Measurements from ENCODE around the gene TRRAP.

The TRRAP gene

DNA sequence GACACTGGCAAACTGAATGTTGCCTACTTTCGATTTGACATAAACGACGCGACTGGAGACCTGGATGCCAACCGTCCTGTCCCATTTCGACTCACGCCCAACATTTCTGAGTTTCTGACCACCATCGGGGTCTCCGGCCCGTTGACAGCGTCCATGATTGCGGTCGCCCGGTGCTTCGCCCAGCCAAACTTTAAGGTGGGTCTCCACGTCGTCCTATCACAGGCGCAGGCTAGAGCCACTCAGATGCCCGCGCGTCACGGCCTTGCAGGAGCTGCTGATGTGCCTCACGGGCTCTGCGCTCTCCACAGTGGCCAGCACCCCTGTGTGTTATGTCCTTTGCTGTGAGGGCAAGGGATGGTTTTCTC is 133.0 kb downstream of the TRRAP start:
- no peak overlapping the region for H3K27ac ChIP-seq (ENCODE audit: low read depth, low read length)
- no peaks in the 10 kb centered on the region for H3K4me1 ChIP-seq (ENCODE audit: control insufficient read depth, insufficient read depth, low read length)
- H3K36me3 ChIP-seq (ENCODE audit: control insufficient read depth, insufficient read depth, low read length) = peaks cover 31% of the 10 kb centered on the region
- H3K4me3 ChIP-seq (ENCODE audit: low read length) = no peak overlapping the region
- H3K9ac ChIP-seq (ENCODE audit: low read length) = no peak overlapping the region
- no peaks in the 10 kb centered on the region for H3K27me3 ChIP-seq (ENCODE audit: control insufficient read depth, insufficient read depth, low read length)

- H3K27ac ChIP-seq (ENCODE audit: low read depth, low read length) = no peak overlapping the region
- no peak overlapping the region for H3K4me3 ChIP-seq (ENCODE audit: low read length)
- no peaks in the 10 kb centered on the region for H3K4me1 ChIP-seq (ENCODE audit: control insufficient read depth, insufficient read depth, low read length)
- no peak overlapping the region for H3K9ac ChIP-seq (ENCODE audit: low read length)
- H3K27me3 ChIP-seq (ENCODE audit: control insufficient read depth, insufficient read depth, low read length) = no peaks in the 10 kb centered on the region
- peaks cover 25% of the 10 kb centered on the region for H3K36me3 ChIP-seq (ENCODE audit: control insufficient read depth, insufficient read depth, low read length)
Observed at GRCh38 chr7:99011706-99012404, 133.5 kb downstream of the TRRAP start.

DNA sequence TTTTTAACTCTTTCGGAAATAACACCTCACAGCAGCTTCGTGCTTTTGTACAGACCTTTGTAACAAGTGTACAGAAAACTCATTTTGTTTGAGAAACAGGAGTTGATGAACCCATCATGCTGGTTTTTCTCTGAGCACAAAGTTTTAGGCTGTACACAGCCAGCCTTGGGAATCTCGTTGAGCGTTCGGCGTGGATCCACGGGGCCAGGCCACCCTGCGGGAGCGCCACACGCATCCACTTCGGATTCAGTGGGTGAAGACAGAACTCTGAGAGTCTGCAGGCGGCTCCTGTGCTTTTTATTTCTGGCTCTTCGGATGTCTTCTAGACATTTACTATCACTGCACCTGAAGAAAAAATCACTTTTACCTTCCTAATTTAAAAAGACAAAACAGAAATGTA is 134.4 kb downstream of the TRRAP start:
- H3K9ac ChIP-seq (ENCODE audit: low read length) = no peak overlapping the region
- no peaks in the 10 kb centered on the region for H3K4me1 ChIP-seq (ENCODE audit: control insufficient read depth, insufficient read depth, low read length)
- peaks cover 23% of the 10 kb centered on the region for H3K36me3 ChIP-seq (ENCODE audit: control insufficient read depth, insufficient read depth, low read length)
- no peaks in the 10 kb centered on the region for H3K27me3 ChIP-seq (ENCODE audit: control insufficient read depth, insufficient read depth, low read length)
- H3K4me3 ChIP-seq (ENCODE audit: low read length) = no peak overlapping the region
- H3K27ac ChIP-seq (ENCODE audit: low read depth, low read length) = no peak overlapping the region

GRCh38 chr7:99013266-99014112 is 135.2 kb downstream of the TRRAP start:
- H3K36me3 ChIP-seq (ENCODE audit: control insufficient read depth, insufficient read depth, low read length) = peaks cover 23% of the 10 kb centered on the region
- no peak overlapping the region for H3K27ac ChIP-seq (ENCODE audit: low read depth, low read length)
- no peaks in the 10 kb centered on the region for H3K4me1 ChIP-seq (ENCODE audit: control insufficient read depth, insufficient read depth, low read length)
- H3K4me3 ChIP-seq (ENCODE audit: low read length) = no peak overlapping the region
- no peaks in the 10 kb centered on the region for H3K27me3 ChIP-seq (ENCODE audit: control insufficient read depth, insufficient read depth, low read length)
- no peak overlapping the region for H3K9ac ChIP-seq (ENCODE audit: low read length)

DNA sequence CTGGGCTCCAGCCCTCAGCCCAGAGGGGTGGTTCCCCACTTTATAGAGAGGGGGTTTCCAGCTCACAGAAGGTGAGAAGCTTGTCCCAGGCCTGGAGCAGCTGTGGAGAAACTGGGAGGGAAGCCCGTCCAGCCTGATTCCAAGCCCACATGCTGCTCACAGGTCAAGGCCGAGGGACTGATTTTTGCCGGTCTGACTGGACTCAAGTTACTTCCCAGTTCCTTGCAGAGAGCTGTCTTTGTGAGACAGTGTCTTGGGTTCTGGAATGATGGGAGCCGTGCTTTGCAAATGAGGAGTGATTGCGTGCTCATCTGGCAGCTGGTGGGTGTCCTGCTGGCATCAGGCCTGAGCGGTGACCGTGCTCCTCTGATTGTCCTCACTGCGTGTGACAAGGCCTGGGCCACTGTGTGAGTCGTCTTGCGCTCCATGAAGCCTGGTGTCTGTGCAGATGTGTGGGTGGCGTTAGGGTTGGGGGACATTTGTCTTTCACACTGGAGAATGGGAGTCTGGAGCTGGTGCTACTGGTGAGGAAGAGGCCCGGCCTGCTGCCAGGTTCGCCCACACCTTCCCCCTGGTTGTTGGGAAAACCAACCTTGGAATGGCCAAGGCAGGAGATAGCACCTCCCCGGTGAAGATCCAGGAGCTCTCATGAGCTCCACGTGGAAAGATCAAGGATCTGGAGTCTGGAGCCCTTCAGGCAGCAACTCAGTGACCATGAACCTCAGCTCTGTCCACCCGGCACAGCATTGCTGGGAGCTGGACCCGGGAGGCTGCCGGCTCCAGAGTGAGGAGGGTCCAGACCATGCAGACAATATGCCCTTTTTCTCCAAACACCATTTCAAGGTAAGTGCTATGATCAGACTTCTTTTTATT is 136.0 kb downstream of the TRRAP start:
- H3K4me1 ChIP-seq (ENCODE audit: control insufficient read depth, insufficient read depth, low read length) = no peaks in the 10 kb centered on the region
- no peak overlapping the region for H3K9ac ChIP-seq (ENCODE audit: low read length)
- H3K27ac ChIP-seq (ENCODE audit: low read depth, low read length) = no peak overlapping the region
- H3K27me3 ChIP-seq (ENCODE audit: control insufficient read depth, insufficient read depth, low read length) = no peaks in the 10 kb centered on the region
- H3K36me3 ChIP-seq (ENCODE audit: control insufficient read depth, insufficient read depth, low read length) = peaks cover 23% of the 10 kb centered on the region
- H3K4me3 ChIP-seq (ENCODE audit: low read length) = no peak overlapping the region

GRCh38 chr7:99016196-99016595 is 137.9 kb downstream of the TRRAP start:
- Histone ChIP-seq H3K27me3 (ENCODE audit: control insufficient read depth, insufficient read depth, low read length) (no peaks in the 10 kb centered on the region), H3K4me3 (ENCODE audit: low read length) (no peak overlapping the region), H3K27ac (ENCODE audit: low read depth, low read length) (no peak overlapping the region), H3K4me1 (ENCODE audit: control insufficient read depth, insufficient read depth, low read length) (no peaks in the 10 kb centered on the region), H3K36me3 (ENCODE audit: control insufficient read depth, insufficient read depth, low read length) (peaks cover 25% of the 10 kb centered on the region), H3K9ac (ENCODE audit: low read length) (no peak overlapping the region)

- H3K4me1 ChIP-seq (ENCODE audit: control insufficient read depth, insufficient read depth, low read length) = no peaks in the 10 kb centered on the region
Observed at GRCh38 chr7:99019523-99020412, 141.4 kb downstream of the TRRAP start.

DNA sequence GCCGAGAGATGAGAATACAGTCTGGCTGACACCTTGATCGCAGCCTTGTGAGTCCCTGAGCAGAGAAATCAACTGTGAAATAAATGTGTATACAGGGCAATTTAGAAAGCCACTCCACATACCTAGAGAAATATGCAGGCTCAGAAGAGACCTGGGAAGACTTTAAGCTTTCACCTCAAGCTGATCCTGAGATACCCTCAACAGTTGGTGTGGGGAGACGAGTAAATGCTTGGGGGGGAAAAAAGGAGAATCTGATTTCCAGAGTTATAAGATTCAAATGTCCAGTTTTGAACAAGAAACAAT is 142.0 kb downstream of the TRRAP start:
- Histone ChIP-seq H3K4me1 (ENCODE audit: control insufficient read depth, insufficient read depth, low read length) (no peaks in the 10 kb centered on the region), H3K27me3 (ENCODE audit: control insufficient read depth, insufficient read depth, low read length) (no peaks in the 10 kb centered on the region), H3K27ac (ENCODE audit: low read depth, low read length) (no peak overlapping the region), H3K9ac (ENCODE audit: low read length) (no peak overlapping the region), H3K4me3 (ENCODE audit: low read length) (no peak overlapping the region), H3K36me3 (ENCODE audit: control insufficient read depth, insufficient read depth, low read length) (peaks cover 6% of the 10 kb centered on the region)

More at GRCh38 chr7:99019523-99020412, 141.4 kb downstream of the TRRAP start:
- no peak overlapping the region for H3K4me3 ChIP-seq (ENCODE audit: low read length)
- no peak overlapping the region for H3K27ac ChIP-seq (ENCODE audit: low read depth, low read length)
- H3K9ac ChIP-seq (ENCODE audit: low read length) = no peak overlapping the region
- H3K27me3 ChIP-seq (ENCODE audit: control insufficient read depth, insufficient read depth, low read length) = no peaks in the 10 kb centered on the region
- peaks cover 6% of the 10 kb centered on the region for H3K36me3 ChIP-seq (ENCODE audit: control insufficient read depth, insufficient read depth, low read length)

DNA sequence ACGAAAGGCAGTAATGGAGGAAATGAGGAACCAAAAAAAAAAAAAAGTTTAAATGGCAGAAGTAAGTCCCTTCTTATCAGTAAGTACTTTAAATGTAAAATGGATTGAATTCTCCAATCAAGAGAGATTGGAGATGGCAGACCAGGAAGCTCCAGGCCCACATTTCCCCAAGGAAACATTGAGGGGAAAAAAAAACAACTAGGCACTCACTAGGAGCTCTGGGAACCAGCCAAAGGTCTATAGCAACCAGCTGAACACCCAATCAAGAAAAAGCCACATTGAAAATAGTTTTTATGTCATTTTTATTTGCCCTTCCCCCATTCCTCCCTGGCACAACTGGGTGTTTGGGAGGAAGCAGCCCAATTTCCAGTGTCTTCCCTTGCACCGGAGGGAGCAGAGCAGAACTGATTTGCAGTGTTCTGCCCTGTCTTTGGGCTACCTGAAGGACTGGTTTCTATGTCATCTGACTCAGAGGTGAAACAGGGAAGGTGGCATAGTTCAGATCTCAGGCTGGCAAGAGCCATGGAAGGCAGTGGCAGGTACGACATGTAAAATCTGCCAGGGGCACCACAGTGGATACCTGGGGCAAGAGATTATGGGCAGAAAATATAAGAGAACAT is 143.7 kb downstream of the TRRAP start:
- Histone ChIP-seq H3K27ac (ENCODE audit: low read depth, low read length) (no peak overlapping the region), H3K27me3 (ENCODE audit: control insufficient read depth, insufficient read depth, low read length) (no peaks in the 10 kb centered on the region), H3K9ac (ENCODE audit: low read length) (no peak overlapping the region), H3K36me3 (ENCODE audit: control insufficient read depth, insufficient read depth, low read length) (peaks cover 6% of the 10 kb centered on the region), H3K4me1 (ENCODE audit: control insufficient read depth, insufficient read depth, low read length) (no peaks in the 10 kb centered on the region), H3K4me3 (ENCODE audit: low read length) (no peak overlapping the region)

- peaks cover 13% of the 10 kb centered on the region for H3K36me3 ChIP-seq (ENCODE audit: control insufficient read depth, insufficient read depth, low read length)
- H3K4me1 ChIP-seq (ENCODE audit: control insufficient read depth, insufficient read depth, low read length) = no peaks in the 10 kb centered on the region
- H3K27me3 ChIP-seq (ENCODE audit: control insufficient read depth, insufficient read depth, low read length) = no peaks in the 10 kb centered on the region
- no peak overlapping the region for H3K27ac ChIP-seq (ENCODE audit: low read depth, low read length)
- no peak overlapping the region for H3K4me3 ChIP-seq (ENCODE audit: low read length)
- H3K9ac ChIP-seq (ENCODE audit: low read length) = no peak overlapping the region
Observed at GRCh38 chr7:99024066-99024465, 145.7 kb downstream of the TRRAP start.

DNA sequence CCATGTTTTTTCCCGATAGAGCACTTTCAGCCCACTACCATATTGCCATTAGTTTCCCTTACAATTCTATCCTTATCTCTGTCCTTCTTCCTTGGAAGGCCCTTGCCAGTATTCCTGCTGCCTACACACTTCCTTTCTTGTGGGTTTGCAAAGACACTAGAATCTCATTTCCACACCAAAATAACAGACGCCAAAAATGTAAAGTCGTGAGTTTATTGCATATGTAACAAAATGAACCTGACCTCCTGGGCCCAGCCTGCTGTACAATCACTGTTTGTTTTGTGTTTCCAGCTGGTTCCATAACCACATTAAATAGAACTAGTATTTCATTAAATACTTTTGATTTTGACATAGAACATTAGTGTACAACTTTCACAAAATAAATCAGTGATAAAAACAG is 148.9 kb downstream of the TRRAP start:
- H3K9ac ChIP-seq (ENCODE audit: low read length) = no peak overlapping the region
- H3K4me1 ChIP-seq (ENCODE audit: control insufficient read depth, insufficient read depth, low read length) = no peaks in the 10 kb centered on the region
- no peak overlapping the region for H3K27ac ChIP-seq (ENCODE audit: low read depth, low read length)
- no peaks in the 10 kb centered on the region for H3K27me3 ChIP-seq (ENCODE audit: control insufficient read depth, insufficient read depth, low read length)
- H3K36me3 ChIP-seq (ENCODE audit: control insufficient read depth, insufficient read depth, low read length) = peaks cover 32% of the 10 kb centered on the region
- H3K4me3 ChIP-seq (ENCODE audit: low read length) = no peak overlapping the region

Measured in rectal smooth muscle tissue (tissue), 1 donor.